GM13976 (cell line): ENCODE measurements around the gene CREG1.
"Not testable (repeated sequence)": the region's sequence is repeated elsewhere in the genome, so short reads cannot be mapped to it uniquely, and the experiment has no call there.

ENCODE experiments used
- DNase-seq: peaks from one replicate; pipeline ENCODE4 v3.0.0; 2012; ENCODE audit warnings: low spot score
- CTCF ChIP-seq: IDR thresholded peaks from 2 replicates; pipeline ENCODE4 v1.5.1; 2012; ENCODE audit warnings: borderline replicate concordance, mild to moderate bottlenecking; ENCODE audit not compliant: insufficient read depth; ENCODE audit errors: extremely low read depth, missing control alignments, control extremely low read depth
- in situ Hi-C: fragments of 300-500 bp; cut with MboI; formaldehyde crosslinking; loops from one replicate; pipeline ENCODE4 v1.12.0; 2022; ENCODE audit warnings: low sequenced_read_pairs, mixed read lengths, inconsistent platforms; ENCODE audit not compliant: unreplicated experiment

Gene CREG1

DNA sequence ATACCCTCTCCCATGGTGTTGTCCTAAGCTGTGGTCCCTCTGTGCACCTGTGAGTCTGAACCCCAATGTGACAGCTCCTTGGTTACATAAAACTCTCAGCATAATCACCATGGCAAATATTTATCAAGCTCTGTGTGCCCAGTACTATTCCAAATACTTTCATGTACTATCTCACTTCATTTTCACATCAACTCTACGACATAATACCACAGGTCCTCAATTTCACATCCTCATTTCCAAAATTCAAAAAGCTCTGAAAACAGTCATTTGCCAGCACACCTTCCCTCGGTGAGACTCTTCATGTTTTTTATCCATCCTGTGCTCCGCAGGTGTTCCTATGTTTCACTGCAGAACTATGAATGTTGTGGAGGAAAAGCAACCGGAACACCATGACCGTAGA is 12.4 kb upstream of the CREG1 start:
- no peak for DNase-seq
- TF ChIP-seq CTCF: no peak
- in situ Hi-C loops: no loop called here

DNA sequence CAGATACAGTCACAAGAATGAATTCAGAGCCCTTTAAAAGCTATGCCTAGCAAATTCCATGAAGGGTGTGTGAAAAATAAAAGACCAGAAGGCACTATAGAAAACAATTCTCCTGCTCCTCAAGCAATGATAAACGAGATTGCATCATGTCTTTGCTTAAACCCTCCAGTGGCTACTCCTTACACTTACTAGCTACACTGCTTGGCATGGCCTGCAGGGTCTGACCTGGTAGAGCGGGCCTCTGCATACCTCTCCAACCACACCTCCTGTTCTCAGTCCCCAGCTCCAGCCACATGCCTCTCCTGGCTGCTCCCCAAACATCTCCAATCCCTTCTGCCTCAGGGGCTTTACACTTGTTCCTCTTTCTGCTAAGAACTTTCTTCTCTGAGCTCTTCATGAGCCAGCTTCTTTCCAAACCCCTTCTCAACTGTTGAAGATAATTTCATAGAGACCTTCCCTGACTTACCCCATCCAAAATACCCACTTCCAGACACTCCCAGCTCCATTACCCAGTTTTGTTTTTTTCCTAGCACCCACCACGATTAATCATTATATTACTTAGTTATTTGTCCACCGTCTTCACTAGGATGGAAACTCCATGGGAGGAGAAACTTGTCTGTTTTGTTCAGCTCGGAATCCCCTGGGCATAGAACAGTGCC is 11.2 kb upstream of the CREG1 start:
- TF ChIP-seq CTCF: no peak
- in situ Hi-C loops: no loop called here
- no peak for DNase-seq

DNA sequence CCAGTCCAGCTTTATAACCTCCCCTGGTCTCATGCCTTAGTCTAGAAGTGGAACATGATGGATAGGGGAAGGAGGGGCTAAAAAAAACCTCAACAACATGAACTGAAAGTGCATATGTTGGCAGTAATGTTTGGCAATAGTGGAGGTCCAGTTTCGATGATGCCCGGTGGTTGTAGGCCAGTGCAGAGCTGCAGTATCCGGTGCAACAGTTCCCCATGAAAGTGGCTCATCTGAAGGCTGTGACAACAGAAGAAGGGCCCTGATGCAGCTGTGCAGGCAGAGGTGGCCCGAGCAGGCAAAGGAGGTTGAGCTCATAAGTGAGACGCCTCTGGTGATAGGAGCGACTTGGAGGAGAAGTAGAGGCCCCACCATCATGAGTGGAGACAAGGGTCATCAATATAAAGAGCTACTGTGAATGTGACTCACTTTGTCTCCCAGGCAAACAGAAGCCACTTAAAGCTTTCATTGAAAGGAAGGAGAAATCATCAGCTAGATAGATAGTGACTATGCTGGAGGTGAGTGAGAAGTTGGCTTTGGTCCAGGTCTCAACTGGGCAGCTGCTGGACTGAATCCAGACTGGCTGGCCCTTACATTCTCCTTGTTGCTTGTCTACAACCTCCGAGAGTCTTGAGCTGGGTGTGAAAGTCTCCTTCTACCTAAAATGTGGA is 10.2 kb upstream of the CREG1 start:
- no peak for TF ChIP-seq CTCF
- in situ Hi-C loops: no loop called here
- no peak for DNase-seq

DNA sequence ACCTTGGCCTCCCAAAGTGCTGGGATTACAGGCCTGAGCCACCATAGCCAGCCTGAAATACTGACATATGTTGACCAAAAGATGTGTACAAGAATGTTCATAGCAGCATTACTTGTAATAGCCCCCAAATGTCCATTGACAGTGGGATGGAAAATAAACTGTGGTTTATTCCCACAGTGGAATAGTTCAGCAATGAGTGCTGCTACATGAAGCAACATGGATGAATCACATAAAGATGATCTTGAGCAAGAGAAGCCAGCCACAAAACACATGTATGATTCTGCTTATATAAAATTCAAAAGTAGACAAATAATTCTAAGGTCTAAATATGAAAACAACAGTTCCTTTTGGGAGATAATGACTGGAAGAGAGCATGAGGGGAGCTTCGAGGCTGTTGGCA is 9.1 kb upstream of the CREG1 start:
- in situ Hi-C loops: no loop called here
- DNase-seq: no peak
- TF ChIP-seq CTCF: no peak

DNA sequence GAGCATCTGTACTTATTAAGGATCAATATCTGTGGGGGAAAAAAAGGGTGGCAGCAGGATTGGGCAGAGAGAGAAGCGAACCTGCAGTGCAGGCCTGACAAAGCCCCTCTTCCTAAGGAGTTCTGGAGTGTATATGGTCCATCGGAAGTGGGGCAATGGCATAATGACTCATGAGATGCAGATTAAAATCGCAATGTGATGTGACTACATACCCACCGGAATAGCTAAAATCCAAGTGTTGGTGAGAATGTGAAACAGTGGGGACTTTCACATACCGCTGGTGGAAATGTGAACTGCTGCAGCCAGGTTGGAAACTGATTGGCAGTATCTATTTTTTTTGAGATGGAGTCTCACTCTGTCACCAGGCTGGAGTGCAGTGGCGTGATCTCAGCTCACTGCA is 8.2 kb upstream of the CREG1 start:
- no peak for DNase-seq
- TF ChIP-seq CTCF: no peak
- in situ Hi-C loops: no loop called here

GRCh38 chr1:167555971-167556714 is 2.6 kb upstream of the CREG1 start:
- peak; percentile 60 for DNase-seq
- peak; percentile 78 for TF ChIP-seq CTCF

DNA sequence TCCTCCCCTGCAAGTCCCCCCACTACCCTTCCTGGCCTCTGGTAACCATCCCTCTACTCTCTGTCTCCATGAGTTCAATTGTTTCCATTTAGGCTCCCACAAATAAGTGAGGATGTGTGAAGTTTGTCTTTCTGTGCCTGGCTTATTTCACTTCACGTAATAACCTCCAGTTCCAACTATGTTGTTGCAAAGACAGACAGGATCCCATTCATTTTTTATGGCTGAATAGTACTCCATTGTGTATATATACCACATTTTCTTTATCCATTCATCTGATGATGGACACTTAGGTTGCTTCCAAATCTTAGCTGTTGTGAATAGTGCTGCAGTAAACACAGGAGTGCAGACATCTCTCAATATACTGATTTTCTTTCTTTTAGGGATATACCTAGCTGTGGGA is 1.5 kb upstream of the CREG1 start:
- DNase-seq, in situ Hi-C loops: not testable (repeated sequence)

More at GRCh38 chr1:167555971-167556714, 2.6 kb upstream of the CREG1 start:
- in situ Hi-C loops: no loop called here
